Activated T-cell treated with anti-CD3 and anti-CD28 coated beads for 48 hours (primary cell): ENCODE measurements around the gene ENTPD8.
A peak's percentile ranks its signal among the peaks of the same experiment; 100 is the strongest.

ENCODE experiments used
- DNase-seq: peaks from one replicate; pipeline ENCODE4 v3.0.0-alpha.2; 2020; ENCODE audit warnings: low read depth

The ENTPD8 gene

GRCh38 chr9:137430723-137431415 lies 10.3 kb downstream of the ENTPD8 start:
- no peak for DNase-seq

DNA sequence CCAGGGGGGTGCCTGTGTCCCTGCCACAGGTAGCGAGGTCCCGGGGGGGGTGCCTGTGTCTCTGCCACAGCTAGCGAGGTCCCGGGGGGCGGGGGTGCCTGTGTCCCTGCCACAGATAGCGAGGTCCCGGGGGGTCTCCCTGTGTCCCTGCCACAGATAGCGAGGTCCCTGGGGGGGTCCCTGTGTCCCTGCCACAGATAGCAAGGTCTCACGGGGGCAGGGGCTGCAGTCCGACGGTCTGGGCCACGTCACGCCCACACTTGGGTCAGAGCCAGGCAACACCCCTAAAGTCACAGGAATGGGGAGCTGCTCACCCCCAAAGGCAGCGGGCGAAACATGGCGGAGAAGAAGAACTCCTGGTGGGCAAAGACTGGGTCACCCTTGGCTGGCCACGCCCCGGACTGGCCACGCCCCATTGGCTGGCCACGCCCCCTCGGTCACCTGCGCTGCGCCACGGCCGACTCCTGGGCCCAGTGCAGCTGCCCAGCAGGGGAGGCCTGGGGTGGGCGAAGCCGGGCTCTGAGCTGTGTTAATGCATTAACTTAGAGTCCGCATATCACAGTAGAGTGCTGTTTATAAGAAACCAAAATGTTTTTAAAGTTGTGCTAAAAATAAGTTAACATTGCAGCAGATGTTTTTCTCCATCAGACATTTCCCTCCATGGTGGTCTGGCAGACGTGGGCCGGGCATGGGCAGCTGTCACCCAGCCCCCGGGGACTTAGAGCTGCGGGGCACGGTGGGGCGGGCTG lies 11.0 kb downstream of the ENTPD8 start:
- no peak for DNase-seq

GRCh38 chr9:137429546-137429890 lies 11.6 kb downstream of the ENTPD8 start:
- no peak for DNase-seq

GRCh38 chr9:137428841-137429545 lies 12.2 kb downstream of the ENTPD8 start:
- no peak for DNase-seq

GRCh38 chr9:137428311-137428630 lies 12.9 kb downstream of the ENTPD8 start:
- DNase-seq: no peak

GRCh38 chr9:137427454-137428310 lies 13.5 kb downstream of the ENTPD8 start:
- no peak for DNase-seq

DNA sequence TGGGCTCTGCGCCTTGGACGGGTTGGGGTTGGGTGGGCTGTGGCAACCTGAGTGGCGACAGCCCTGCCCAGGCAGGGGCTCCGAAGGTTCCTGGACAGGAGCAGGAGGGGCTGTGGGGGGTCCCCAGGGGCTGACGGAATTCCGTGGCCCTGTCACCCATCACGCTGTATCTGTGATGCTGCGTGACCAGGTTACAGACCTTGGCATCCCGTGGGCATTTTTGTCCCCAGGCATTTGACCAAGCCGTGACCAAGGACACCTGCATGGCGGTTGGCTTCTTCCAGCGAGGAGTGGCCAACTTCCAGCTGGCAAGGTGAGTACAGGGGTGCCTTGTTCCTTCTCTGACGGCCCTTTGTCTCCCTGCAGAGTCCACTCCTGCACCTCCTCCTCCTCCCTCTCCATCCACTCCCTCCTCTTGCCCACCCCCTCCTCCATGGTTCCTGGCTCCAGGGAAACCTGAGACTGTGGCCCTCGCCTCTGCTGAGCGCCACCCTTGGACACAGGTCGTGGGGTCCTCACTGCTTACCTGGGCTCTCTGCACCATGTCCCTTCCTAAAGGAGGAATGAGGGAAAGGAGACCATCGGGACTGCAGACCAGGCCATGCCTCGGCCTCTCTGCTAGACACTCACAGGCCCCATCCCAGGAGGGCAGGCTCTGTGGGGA lies 15.0 kb downstream of the ENTPD8 start:
- no peak for DNase-seq

GRCh38 chr9:137423514-137424291 lies 17.5 kb downstream of the ENTPD8 start:
- DNase-seq: no peak

- DNase-seq: peak; percentile 95
Observed at GRCh38 chr9:137422604-137423513, 18.3 kb downstream of the ENTPD8 start, which contains the start of the genes EXD3 and NOXA1. Gene EXD3 (minus strand): TSS chr9:137423162. CDS start chr9:137395357, 27,805 bp downstream. Gene NOXA1 (plus strand): TSS chr9:137423393. CDS start chr9:137423530, 137 bp downstream.

GRCh38 chr9:137421838-137422603 lies 19.1 kb downstream of the ENTPD8 start:
- DNase-seq: no peak

DNA sequence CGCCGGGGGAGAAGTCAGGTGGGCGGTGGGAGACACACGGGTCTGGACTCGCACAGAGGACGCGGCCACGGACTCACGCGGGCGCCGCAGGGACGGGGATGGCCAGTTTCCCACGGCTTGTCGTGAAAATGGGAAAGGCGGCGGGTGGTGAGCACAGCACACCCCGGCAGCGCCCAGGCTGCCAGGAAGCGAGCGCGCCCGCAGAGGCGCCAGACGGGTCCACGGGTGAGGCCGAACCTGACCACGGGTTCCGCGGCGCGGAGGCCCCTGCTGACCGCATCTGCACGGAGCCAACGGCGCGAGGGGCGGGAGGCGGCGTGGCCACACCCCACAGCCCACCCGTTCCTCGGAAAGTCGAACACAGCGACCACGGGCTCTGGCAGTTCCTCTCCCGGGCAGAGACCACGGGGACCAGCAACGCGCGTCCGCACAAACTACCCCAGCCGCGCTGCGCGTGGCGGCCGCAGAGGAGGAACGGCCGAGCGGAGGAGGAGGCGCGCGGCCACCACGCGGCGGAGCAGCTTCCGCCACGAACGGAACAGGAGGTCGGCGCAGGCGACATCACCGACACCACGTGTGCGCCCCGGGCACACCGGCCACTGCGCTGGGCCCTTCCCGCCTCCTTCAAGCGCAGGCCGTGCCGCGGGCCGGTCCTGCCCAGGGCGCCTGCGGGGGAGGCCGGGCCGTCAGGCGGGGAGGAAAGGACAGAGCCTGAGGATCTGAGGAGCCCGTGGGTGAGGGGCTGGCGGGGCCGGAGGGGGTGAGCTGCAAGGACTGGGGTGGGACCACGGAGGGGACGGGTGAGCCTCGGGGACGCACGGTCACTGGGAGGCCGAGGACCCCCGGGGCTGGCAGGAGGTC lies 23.8 kb downstream of the ENTPD8 start:
- no peak for DNase-seq

GRCh38 chr9:137416563-137417151 lies 24.5 kb downstream of the ENTPD8 start:
- DNase-seq: no peak

DNA sequence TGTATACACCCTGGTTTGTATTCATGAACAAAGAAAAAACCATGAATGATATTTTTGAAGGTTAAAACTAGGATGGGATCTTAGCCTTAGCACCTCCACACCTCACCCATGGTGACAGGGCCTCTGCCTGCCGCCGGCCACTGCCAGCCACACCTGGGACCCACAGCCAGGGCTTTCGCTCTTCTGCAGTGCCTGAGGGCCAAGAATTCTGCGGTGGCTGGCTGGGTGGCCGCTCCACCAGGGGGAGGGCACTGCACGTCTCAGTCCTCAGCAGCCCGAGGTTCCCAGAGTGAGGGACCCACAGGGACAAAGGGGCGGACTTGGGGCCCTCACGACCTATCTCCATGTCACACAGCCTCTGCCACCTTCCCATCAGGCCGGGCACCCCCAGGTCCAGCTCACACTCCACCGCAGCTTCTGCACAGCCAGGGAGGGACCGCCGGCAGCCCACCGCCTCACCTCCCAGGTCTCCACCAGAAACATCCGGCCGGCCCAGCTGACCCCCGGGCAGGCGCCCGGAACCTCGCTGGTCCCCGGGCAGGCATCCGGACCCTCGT lies 25.1 kb downstream of the ENTPD8 start:
- no peak for DNase-seq

GRCh38 chr9:137415451-137415850 lies 25.7 kb downstream of the ENTPD8 start:
- no peak for DNase-seq

DNA sequence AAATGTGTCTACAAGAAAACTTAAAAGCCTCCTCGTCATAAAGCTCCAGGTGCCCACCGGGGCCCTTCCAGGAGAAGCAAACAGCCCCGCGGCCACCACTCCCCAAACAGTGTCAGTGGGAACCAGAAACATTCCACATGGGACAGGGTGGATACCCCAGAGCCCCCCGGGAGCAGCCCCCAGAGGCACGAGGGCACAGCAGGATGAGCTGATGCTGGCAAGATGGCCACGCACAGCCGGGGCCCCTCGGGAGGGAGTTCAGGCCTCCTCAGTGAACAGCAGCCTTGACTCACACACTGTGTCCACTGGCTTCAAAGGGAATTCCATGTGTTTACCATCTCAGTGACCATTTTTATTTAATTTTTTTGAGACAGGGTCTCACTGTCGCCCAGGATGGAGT lies 28.7 kb downstream of the ENTPD8 start:
- DNase-seq: no peak

DNA sequence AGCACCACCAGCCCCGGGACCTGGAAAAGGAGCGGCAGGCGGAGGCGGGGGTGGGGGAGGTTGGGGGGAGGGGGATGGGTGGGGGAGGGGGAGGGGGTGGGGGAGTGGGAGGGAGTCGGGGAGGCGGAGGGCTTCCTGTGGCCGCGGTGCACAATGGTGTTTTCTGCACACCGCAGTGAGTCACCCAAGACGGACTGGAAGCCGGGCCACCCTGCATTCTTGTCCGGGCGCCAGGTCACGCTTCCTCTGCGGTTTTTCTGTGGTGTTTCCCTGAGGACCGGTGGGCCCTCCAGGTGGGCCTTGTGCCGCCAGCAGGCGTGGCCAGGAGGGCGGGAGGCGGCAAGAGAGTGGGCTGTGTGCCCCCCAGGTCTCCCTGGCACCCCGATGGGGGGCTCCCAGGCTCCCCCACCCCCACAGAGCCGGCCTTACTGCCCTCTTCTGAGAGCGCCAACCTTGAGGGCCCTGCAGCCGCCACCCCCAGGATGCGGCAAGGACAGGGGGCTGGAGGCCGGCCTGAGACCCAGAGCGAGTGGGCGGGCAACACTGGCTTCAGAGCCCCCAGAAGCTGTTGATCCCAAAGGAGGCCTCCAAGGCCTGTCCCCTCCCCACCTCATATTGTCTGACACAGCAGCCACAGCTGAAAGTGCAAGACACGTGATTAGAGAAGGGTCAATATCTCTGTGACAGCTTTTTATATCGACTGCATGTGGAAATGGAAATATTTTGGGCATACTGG lies 29.3 kb downstream of the ENTPD8 start:
- DNase-seq: peak; percentile 38

DNA sequence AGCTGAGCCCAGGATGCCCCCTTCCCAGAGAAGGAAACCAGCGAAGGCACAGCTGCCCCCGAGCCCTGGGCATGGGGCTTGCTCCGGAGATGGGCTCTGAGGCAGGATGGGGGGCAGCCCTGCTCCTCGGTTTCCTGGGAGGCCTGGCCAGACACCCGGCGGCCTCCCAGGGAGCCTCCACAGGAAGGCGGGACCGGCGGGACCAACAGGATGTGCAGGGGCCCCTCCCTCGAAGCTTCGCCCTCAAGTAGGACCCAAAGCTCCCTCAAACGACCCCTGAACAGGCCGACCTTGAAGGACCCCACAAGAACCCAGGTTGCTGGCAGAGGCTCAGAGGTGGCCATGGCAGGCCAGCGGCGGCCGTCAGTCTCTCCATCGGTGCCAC lies 29.9 kb downstream of the ENTPD8 start:
- no peak for DNase-seq
